ENCODE measurements around the gene MPST.

DNA sequence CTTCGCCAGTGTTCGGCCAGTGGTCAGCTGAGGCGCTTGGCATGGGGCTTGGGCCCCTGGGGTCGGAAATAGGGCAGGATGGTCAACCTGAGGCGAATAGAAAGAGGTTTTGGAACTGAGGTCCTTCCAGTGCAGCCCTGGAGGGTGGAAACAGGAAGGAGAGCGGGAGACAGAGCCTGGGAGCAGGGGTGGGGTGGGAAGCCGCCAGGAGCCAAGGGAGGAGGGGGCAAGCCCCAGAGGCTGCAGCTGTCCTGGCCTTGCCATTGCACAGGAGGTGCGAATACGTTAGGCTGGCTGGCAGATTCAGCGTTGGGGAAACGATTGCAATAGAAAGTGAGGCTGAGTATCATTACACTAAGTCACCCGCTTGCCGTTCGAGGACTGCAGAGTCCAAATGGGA, 18.1 kb downstream of the MPST start:
- TF ChIP-seq POLR2A (IDR thresholded peaks at IDR 0.05; ENCODE audit: low read depth, low read length) (no peak), TAF1 (IDR thresholded peaks at IDR 0.05; ENCODE audit: low read depth, low read length) (no peak)

Measured in GM12891 (cell line).